ENCODE measurements around the gene LRRC4B.

Gene LRRC4B

DNA sequence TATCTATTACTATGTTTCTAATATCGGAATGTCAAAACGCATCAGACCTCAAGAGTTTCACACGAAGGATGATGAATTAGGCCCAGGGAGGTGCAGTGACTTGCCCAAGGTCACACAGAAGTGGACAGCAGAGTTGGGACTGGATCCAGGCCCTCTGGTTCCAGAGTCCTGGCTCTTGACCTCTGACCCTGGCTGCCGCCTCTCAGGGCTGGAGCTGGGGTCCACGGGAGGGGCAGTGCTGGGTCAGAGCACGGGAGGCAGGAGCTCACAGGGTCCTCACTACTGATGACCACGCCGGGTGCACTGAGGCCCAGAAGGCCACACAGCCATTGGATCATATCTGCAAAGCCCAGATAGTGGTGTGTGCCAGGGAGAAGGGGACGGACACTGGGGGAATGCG, 45.4 kb downstream of the LRRC4B start:
- no peak for DNase-seq (ENCODE audit: low spot score)

GRCh38 chr19:50520822-50521465, 47.3 kb downstream of the LRRC4B start:
- DNase-seq (ENCODE audit: low spot score), result no peak

GRCh38 chr19:50519006-50519575, 49.1 kb downstream of the LRRC4B start:
- DNase-seq (ENCODE audit: low spot score), result no peak

DNA sequence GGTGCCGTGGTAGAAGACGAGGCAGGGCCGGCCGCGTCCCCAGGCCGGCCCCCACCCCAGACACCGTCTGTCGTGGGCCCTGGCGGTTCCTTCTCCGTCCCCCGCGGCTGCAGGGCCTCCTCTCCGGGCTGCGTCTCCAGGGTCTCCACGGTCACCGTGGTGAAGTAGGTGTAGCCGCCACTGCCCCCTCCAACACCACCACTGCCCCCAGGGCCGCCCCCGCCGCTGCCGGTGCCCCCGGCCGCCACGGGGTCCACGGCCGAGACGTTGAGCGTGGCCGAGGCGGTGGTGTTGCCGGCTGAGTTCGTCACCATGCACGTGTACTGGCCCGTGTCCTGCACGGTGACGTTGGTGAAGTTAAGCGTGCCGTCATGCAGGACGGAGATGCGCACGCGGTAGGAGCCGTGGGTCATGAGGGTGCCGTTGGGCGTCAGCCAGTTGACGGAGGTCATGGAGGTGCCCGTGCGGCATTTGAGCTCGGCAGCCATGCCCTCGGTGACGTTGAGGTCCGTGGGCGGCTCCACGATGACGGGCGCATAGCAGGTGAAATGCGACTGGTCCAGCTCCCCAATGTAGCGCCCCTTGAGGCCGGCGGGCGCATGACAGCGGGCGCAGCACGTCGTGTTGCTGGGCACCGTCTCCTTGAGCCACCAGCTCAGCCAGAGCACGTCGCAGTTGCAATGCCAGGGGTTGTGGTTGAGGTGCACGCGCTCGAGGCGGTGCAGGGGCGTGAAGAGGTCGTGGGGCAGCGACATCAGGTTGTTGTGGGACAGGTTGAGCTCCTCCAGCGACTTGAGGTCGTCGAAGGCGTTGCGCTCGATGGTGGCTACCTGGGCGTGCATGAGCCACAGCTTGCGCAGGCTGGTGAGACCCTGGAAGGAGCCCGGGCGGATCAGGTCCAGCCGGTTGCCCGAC, 49.9 kb downstream of the LRRC4B start:
- no peak for DNase-seq (ENCODE audit: low spot score)

- DNase-seq (ENCODE audit: low spot score), result no peak
Observed at GRCh38 chr19:50517704-50518075, 50.5 kb downstream of the LRRC4B start.

DNA sequence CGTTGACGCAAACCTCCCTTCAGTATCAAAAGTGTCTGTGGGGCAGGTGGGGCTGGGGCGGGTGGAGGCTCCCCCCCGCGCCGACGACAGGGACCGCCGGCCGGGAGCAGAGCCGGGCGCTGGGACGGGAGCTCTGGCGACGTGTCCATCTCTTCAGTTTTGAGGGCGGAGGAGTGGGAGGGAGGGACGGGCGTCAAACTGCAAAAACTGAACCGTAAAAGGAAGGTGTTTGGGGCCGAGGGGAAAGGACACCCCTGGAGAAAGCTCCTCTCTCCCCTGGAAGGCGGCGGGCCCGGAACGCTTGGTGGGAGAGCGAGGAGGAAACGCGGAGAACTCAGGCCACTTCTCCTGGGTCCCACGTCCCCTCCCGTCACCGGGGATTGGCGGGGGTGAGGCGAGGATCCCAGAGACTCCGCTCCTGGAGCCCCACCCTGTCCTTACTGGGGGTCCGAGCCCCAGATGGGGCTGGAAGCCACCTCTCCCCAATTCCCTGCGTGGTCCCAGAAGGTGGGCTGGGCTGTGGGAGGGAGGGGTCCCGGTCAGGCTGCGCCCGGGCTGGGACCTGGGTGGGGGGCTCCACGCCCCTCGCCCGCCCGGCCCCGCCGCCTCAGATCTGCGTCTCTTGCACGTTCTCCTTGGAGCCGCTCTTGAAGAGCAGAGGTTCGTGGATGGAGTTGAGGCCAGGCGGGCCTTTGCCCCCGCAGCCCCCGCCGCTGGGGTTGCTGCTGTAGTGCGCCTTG, 51.1 kb downstream of the LRRC4B start:
- DNase-seq (ENCODE audit: low spot score), result no peak

- no peak for DNase-seq (ENCODE audit: low spot score)
Observed at GRCh38 chr19:50516456-50516855, 51.8 kb downstream of the LRRC4B start.

GRCh38 chr19:50515168-50515561, 53.1 kb downstream of the LRRC4B start:
- no peak for DNase-seq (ENCODE audit: low spot score)

DNA sequence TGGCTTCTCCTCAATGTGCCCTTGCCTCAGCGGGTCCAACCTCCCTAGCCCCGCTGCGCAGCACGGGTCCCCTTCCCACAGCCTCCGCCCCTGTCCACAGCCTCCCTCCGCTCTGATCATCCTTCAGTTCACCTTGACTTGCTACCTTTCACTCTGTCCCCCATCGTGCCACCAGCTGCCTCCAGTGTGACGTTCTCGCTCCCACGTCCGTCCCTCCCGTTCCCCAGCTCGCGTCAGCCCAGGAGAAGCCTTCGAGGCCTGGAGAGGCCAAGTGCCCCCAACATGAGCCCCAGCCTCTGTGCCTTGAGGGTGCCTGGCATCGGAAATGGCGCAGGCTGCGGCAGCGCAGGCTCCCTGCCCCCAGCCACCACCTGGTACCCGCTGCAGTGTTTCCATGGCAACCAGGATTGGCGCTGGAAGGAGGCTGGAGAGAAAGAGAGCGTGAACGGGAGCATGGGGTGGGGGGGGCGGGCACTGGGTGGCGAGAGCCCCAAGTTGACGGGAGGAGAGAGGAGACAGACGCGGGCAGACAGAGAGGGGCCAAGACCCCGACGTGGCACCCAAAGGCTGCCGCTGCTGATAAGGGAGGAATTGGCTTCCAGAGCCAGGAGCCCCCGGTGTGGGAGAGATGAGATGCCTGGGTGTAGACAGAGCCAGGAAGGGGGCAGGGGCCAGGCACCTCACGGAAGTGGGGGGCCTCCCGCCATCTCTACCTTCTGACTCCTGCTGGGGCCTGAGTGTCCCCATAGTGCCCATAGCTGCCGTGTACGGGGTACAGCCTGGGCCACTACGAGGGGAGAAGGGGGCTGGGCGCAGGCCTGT, 53.7 kb downstream of the LRRC4B start:
- DNase-seq (ENCODE audit: low spot score), result peak; percentile 78

DNA sequence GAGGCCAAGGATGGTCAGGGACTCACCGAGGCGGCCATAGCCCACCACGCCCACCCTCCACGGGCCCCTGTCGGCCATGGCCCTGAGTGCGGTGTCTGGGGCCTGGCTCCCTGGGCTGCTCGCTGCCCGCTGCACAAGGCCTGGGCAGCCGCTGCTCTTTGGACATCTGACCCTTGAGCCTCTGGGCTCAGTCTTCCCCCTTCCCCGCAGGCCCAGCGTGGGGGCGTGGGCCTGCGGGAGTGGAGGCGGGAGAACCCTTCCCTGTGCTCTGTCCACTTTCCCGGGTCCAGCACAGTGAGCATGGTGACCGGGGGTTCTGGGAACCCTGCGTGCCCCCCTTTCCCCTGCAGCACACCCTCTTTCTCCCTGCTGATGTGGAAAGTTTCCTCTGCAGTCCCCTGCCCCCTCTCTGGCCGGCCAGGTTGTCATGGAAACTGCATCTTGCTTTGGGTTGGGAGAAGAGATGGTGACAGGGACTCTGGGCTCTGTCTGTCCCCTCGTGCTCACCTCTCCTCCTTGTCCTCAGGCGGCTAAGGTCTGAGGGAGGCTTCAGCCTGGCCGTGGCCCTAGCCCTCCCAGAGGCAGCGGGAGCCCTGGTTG, 54.4 kb downstream of the LRRC4B start, which contains the start of gene ASPDH:
Gene ASPDH, minus strand, starts transcription at position 168 of the 600 bp plus-strand sequence. Its CDS starts 90 bp downstream, at position 78.
- no peak for DNase-seq (ENCODE audit: low spot score)

DNA sequence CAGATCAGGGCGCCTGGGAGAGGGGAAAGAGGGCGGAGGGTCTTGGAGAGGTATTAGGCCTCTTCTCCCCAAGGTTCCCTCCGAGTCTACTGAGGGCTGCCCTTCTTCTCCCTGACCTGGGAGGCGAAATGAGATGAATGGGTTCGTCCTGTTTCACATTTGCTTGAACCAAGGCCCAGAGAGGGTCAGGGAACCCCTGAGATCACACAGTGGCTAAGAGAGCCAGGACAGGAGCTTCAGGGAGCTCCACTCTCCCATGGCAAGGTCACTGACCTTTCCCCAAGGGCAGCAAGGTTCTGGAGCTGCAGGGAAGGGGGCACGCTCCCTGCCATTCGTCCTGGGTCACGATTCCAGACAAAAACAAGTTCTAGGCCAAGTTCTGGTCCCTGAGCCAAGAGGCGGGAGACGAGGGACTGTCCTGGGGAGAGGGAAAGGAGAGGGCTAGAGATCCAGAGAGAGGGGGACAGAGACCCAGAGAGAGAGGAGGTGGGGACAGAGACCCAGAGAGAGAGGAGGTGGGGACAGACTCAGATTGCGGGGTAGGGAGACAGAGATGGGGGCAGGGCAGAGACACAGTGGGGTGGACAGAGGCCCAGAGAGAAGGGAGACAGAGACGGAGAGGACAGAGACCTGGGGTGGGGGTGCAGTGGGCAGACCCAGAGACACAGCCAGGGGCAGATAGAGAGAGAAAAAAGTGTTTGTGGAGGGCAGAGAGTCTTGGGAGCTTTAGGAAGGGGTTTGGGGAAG, 55.1 kb downstream of the LRRC4B start:
- DNase-seq (ENCODE audit: low spot score), result no peak

DNA sequence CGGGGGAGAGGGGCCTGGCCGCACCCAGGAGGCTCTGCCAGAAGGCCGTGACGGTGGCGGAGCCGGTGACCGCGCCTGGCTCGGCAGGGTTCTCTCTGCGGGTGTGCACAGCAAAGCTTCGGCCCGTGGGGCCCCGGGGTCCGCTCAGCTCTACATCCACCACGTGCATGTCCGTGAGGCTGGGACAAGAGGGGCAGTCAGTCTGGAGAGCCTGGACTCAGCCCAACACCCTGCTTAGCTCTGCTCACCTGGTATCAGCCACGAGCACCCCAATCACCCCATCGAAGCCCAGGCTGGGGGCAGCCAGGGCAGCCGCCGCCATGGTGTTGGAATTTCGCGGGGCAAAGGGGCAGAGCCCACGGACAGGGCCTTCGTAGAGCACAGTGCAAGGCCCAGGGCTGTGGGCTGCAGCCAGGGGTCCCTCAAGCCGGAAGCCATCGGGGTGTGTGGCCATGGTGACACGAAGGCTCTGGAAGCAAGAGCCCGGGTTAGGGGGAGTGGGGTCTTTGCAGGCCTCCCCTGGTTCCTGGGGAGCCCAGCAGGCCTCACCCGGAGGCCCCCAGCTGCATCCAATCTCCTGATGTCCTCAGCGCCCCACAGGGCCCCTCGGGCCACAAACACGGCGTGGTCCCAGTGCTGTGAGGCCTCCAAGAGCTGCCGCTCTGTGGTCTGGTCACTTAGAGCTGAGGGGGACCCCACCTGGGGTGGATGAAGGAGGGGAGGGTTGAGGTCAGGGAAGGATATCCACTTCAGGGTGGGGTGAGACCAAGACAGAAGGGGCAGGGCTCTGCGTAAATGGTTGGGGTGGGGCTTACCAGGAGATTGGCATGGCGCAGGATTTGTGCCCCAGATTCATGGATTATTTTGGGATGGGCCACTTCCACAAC, 55.9 kb downstream of the LRRC4B start:
- no peak for DNase-seq (ENCODE audit: low spot score)

- peak; percentile 99 for DNase-seq (ENCODE audit: low spot score)
Observed at GRCh38 chr19:50511069-50511822, 57.0 kb downstream of the LRRC4B start, which contains the start of gene JOSD2. Gene JOSD2, minus strand, starts transcription at chr19:50511191. Its CDS starts 760 bp downstream, at chr19:50510431.

- no peak for DNase-seq (ENCODE audit: low spot score)
Observed at GRCh38 chr19:50510700-50511068, 57.6 kb downstream of the LRRC4B start.

DNA sequence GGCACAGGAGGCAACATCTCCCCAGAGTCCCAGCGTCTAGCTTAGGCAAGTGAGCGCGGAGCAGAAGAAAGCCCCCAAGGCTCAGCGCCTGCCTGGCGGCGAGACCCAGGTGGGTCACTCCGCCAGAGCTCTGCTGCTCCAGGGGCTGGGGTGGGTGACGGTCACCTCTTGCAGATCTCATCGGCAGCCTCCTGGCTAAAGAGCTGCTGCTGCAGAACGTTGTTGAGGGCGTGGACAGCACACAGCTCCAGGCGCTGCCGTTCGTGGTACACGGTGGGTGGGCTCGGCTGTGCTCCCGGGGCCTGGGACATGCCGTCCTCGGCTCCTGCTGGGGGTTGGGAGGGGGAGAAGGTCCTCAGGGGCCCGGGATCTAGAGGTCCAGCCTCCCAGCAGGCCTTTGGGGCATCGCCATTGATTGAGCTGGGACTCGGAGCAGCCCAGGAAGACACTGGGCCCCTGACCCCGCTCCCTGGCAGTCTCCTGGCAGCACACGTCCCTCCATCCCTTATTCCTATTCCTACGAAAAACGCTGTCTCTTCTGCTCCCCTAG, 58.0 kb downstream of the LRRC4B start:
- no peak for DNase-seq (ENCODE audit: low spot score)

DNA sequence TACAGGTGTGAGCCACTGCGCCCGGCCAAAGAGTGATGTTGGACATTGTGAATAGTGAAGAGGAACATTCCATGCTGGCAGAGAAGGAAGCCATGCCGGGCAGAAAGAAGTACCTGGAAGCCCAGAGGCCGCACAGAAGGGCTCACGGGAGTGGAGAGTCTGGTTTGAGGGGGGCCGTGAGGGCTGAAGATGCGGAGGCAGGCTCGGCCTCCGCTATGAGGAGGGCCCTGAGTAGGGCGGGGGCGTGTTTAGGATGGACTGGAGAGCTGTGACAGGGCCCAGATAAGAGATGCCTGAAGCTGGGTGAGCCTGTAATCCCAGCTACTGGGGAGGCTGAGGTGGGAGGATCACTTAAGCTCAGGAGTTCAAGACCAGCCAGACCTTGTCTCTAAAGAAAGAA, 58.9 kb downstream of the LRRC4B start:
- no peak for DNase-seq (ENCODE audit: low spot score)

GRCh38 chr19:50508843-50509190, 59.4 kb downstream of the LRRC4B start:
- DNase-seq (ENCODE audit: low spot score), result no peak

DNA sequence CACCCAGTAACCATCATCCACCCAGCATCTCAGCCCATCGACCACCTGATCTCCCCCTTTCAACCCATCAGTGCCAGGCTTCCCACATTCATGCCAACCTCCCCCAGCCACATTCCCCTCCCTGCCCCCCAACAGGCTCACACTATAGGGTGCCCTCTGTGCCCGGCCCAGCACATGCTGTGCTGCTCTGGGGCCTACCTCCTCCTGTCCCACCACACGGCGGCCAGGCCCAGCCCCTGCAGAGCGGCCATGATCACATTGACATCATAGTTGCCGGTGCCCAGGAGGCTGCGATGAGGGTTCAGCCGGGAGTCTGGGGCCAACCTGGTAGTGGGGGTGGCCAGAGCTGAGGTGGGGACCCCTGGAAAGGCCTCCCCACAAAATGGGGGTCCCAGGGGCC, 60.9 kb downstream of the LRRC4B start:
- no peak for DNase-seq (ENCODE audit: low spot score)
